Measurements from ENCODE around the gene GDF15. TPM values are rescaled to one million over a fixed set of nuclear protein-coding genes. Genes with fewer than 3 reads are reported as not detected.
A peak's percentile ranks its signal among the peaks of the same experiment; 100 is the strongest.

Gene GDF15
- total RNA-seq, 1 donor = 28.9 TPM

DNA sequence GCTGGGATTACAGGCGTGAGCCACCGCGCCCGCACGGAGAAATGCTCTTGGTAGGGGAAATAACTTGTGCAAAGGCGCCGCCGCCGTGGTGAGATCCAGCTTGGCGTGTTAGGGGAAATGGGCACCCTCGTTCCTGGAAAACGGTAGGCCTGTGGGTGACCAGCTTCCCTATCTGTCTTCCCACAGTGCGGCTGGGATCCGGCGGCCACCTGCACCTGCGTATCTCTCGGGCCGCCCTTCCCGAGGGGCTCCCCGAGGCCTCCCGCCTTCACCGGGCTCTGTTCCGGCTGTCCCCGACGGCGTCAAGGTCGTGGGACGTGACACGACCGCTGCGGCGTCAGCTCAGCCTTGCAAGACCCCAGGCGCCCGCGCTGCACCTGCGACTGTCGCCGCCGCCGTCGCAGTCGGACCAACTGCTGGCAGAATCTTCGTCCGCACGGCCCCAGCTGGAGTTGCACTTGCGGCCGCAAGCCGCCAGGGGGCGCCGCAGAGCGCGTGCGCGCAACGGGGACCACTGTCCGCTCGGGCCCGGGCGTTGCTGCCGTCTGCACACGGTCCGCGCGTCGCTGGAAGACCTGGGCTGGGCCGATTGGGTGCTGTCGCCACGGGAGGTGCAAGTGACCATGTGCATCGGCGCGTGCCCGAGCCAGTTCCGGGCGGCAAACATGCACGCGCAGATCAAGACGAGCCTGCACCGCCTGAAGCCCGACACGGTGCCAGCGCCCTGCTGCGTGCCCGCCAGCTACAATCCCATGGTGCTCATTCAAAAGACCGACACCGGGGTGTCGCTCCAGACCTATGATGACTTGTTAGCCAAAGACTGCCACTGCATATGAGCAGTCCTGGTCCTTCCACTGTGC, 2.4 kb downstream of the GDF15 start:
- peak; percentile 95 for TF ChIP-seq CTCF (IDR thresholded peaks at IDR 0.05; ENCODE audit: insufficient read depth, low read depth, low read length)
- peak; percentile 55 for DNase-seq (ENCODE audit: low read depth)
- peak overlapping the region; percentile 92 for H3K4me3 ChIP-seq (ENCODE audit: low read depth, low read length)

DNA sequence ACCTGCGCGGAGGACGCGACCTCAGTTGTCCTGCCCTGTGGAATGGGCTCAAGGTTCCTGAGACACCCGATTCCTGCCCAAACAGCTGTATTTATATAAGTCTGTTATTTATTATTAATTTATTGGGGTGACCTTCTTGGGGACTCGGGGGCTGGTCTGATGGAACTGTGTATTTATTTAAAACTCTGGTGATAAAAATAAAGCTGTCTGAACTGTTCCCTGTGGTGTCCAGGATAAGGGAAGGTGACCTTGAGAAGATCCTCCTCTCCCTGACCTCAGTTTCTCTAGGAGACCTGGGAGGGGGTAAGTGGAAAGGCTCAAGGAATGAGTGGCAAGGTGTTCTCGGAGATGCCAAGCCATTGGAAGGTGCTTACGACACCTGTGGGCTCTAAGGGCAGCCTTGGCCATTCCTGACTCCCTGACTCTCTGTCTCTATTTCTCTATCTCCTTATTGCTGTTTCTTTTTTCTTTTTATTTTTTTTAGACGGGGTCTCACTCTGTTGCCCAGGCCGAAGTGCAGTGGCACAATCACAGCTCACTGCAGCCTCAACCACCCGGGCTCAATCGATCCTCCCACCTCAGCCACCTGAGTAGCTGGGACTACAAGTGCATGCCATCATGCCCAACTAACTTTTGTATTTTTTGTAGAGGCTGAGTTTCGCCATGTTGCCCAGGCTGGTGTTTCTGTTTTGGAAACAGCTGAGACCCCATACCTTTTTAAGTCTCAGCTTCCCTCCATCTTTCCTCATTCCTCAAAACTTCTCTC, 3.2 kb downstream of the GDF15 start:
- peak overlapping the region; percentile 92 for H3K4me3 ChIP-seq (ENCODE audit: low read depth, low read length)
- TF ChIP-seq CTCF (IDR thresholded peaks at IDR 0.05; ENCODE audit: insufficient read depth, low read depth, low read length) = no peak
- no peak for DNase-seq (ENCODE audit: low read depth)

GRCh38 chr19:18389726-18390064, 3.7 kb downstream of the GDF15 start:
- H3K4me3 ChIP-seq (ENCODE audit: low read depth, low read length) = no peak overlapping the region
- no peak for TF ChIP-seq CTCF (IDR thresholded peaks at IDR 0.05; ENCODE audit: insufficient read depth, low read depth, low read length)
- no peak for DNase-seq (ENCODE audit: low read depth)

DNA sequence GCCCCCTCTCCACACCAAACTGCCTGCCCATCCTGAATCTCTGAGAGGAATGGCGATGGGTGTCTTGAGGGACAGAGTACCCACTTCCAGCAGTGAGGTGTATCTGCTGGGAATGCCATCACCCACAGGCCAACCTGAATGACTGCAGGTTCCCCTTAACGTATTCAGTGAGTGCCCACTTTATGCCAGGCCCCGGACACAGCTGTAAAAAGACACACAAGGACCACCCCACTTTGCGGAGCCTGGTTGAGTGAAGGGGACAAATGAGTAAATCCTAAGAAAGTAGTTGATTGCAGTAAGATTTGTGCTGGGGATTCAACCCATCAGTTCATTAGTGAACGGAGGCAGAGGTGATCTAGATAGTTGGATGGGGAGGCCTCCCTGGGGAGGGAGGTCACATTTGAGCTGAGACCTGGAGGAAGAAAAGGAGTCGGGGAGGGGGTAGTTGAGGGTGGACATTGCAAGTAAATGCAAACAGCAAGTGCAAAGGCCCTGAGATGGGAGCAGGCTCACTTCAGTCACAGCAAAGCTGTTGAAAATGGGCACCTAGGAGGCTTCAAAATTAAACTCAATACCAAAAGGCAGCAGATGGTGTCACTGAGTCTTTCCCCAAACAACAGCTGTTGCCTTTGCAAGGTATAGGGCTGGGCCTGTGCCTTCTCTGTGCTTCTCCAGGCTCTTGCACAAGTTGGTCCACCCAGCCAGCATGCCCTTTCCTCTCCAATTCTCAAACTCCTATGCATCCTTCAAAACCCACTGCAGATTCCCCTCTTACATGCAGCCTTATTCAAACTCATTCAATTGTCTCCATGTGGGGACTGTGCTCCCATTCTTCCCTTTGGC, 4.3 kb downstream of the GDF15 start:
- H3K4me3 ChIP-seq (ENCODE audit: low read depth, low read length) = no peak overlapping the region
- no peak for TF ChIP-seq CTCF (IDR thresholded peaks at IDR 0.05; ENCODE audit: insufficient read depth, low read depth, low read length)
- peak; percentile 54 for DNase-seq (ENCODE audit: low read depth)

DNA sequence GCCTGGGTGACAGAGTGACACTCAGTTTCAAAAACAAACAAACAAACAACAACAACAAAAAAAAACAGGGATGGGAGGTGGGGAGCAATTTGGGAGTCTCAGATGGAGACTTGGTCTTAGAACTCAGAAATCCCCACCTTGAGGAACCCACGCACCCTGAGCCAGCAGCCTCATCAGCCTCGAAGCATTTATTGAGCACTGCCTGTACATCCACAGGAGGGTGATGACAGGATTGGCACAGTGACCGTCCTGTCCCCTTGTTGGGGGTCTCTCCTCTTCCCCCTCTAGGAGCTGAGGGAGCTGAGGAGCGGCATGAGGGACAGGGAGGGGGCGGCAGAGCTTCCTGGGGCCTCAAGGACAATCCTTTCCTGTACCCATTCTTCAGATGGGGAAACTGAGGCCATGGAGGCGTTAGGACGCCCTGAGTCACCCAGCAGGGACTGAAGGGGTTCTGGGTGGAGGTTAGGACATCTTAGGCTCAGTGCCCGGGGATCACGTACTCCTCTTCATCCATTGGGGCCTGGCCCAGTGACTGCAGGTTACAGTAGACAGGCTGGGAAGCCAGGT, 5.6 kb downstream of the GDF15 start:
- H3K4me3 ChIP-seq (ENCODE audit: low read depth, low read length) = no peak overlapping the region
- DNase-seq (ENCODE audit: low read depth) = no peak
- no peak for TF ChIP-seq CTCF (IDR thresholded peaks at IDR 0.05; ENCODE audit: insufficient read depth, low read depth, low read length)

- DNase-seq (ENCODE audit: low read depth) = peak; percentile 72
- H3K4me3 ChIP-seq (ENCODE audit: low read depth, low read length) = no peak overlapping the region
- TF ChIP-seq CTCF (IDR thresholded peaks at IDR 0.05; ENCODE audit: insufficient read depth, low read depth, low read length) = no peak
Measured at GRCh38 chr19:18392417-18392816, 6.5 kb downstream of the GDF15 start.

Data from fibroblast of villous mesenchyme (primary cell).